K562 (cell line): ENCODE measurements around the gene MAP1LC3B. TPM values are rescaled to one million over a fixed set of nuclear protein-coding genes. Genes with fewer than 3 reads are reported as not detected.

Experiments used
- CCNT2 ChIP-seq: IDR thresholded peaks from 2 replicates; pipeline ENCODE4 v1.6.1; 2011; ENCODE audit warnings: borderline replicate concordance, low read depth, mild to moderate bottlenecking, moderate library complexity, mixed read lengths, low read length; ENCODE audit not compliant: insufficient read length; ENCODE audit errors: extremely low read depth
- E2F3 ChIP-seq: fragments of 250-450 bp; sonication (Bioruptor Pico); IDR thresholded peaks from 2 replicates; pipeline ENCODE4 v1.4.0; 2020; ENCODE audit warnings: mild to moderate bottlenecking
- KAT7 ChIP-seq: sonication (generic); formaldehyde crosslinking; IDR thresholded peaks from 2 replicates; pipeline ENCODE4 v1.8.0; 2022; ENCODE audit warnings: missing genetic modification reagents, mild to moderate bottlenecking, borderline replicate concordance
- KDM4B ChIP-seq, 2 experiments: fragments of 450-650 bp in 1 of 2; sonication (generic) in 1 of 2; IDR thresholded peaks; 2 replicates each; pipeline ENCODE4 v1.6.1; 2016 to 2017; ENCODE audit warnings: borderline replicate concordance in 2 of 2, antibody characterized with exemption in 1 of 2, low read depth in 1 of 2, mild to moderate bottlenecking in 1 of 2
- KLF10 ChIP-seq: fragments of 250-450 bp; sonication (Bioruptor Pico); IDR thresholded peaks from 2 replicates; pipeline ENCODE4 v1.6.1; 2021; ENCODE audit warnings: matching md5 sums
- MAFG ChIP-seq: fragments of 450-650 bp; conservative IDR thresholded peaks from 2 replicates; pipeline ENCODE4 v1.6.1; 2016; ENCODE audit warnings: missing genetic modification characterization, missing compliant biosample characterization
- MCM5 ChIP-seq: fragments of 450-650 bp; IDR thresholded peaks from 2 replicates; pipeline ENCODE4 v1.6.1; 2016; ENCODE audit warnings: low read depth
- MEIS2 ChIP-seq: fragments of 450-650 bp; IDR thresholded peaks from 2 replicates; pipeline ENCODE4 v1.6.1; 2014; ENCODE audit warnings: mild to moderate bottlenecking; ENCODE audit not compliant: partially characterized antibody
- MTA2 ChIP-seq: fragments of 450-650 bp; IDR thresholded peaks from 2 replicates; pipeline ENCODE4 v1.6.1; 2016; ENCODE audit warnings: low read depth
- NEUROD1 ChIP-seq: fragments of 150-350 bp; IDR thresholded peaks from 2 replicates; pipeline ENCODE4 v1.6.1; 2014; ENCODE audit warnings: borderline replicate concordance, low read length, low read depth; ENCODE audit not compliant: partially characterized antibody
- NR2C2 ChIP-seq, 2 experiments: fragments of 200-800 bp in 1 of 2; sonication (Bioruptor generic) in 1 of 2; sonication (generic) in 1 of 2; formaldehyde crosslinking in 1 of 2; IDR thresholded peaks; 2 replicates each; pipeline versions ENCODE4 v1.6.1 to v1.8.0; 2016 to 2022; ENCODE audit warnings: mild to moderate bottlenecking in 1 of 2, missing compliant biosample characterization in 1 of 2, missing genetic modification characterization in 1 of 2, missing genetic modification reagents in 1 of 2
- RBM22 ChIP-seq: fragments of 200-400 bp; formaldehyde crosslinking; IDR thresholded peaks from 2 replicates; pipeline ENCODE4 v1.6.1; 2018; ENCODE audit warnings: low read length, low read depth; ENCODE audit not compliant: poor library complexity, severe bottlenecking
- RFX1 ChIP-seq: fragments of 450-650 bp; IDR thresholded peaks from 2 replicates; pipeline ENCODE4 v1.6.1; 2016; ENCODE audit warnings: mild to moderate bottlenecking, moderate library complexity
- WHSC1 ChIP-seq: IDR thresholded peaks from one replicate; pipeline ENCODE4 v1.6.1; 2012; ENCODE audit warnings: low read length, control low read depth, inconsistent platforms
- ZNF274 ChIP-seq: IDR thresholded peaks from 2 replicates; pipeline ENCODE4 v1.6.1; 2011; ENCODE audit warnings: low read depth, mild to moderate bottlenecking, low read length, moderate library complexity, borderline replicate concordance
- ZNF551 ChIP-seq: fragments of 250-450 bp; sonication (Bioruptor Pico); IDR thresholded peaks from 2 replicates; pipeline ENCODE4 v1.5.0; 2021; ENCODE audit warnings: mild to moderate bottlenecking, moderate library complexity
- polyA plus RNA-seq, 8 experiments: library from polyadenylated mRNA; depleted of rRNA in 4 of 8; stranded (reverse) in 5 of 8; unstranded in 3 of 8; fragments of >200 nt; fragmentation: Nextera tagmentation in 2 of 8; fragmentation: Illumina TruSeq in 1 of 8; extraction: Ambion mirVana in 2 of 8; extraction: Trizol in 1 of 8; gene quantifications; 2 replicates each; pipeline versions ENCODE4 v1.2.1 to v1.2.3, GENCODE V29; 2011 to 2014; ENCODE audit warnings: inconsistent platforms in 1 of 8, missing spikeins in 1 of 8
- total RNA-seq, 7 experiments: library from RNA; depleted of rRNA in 6 of 7; stranded (reverse); fragments of >200 nt in 6 of 7; fragmentation: Illumina TruSeq in 2 of 7; extraction: Trizol in 2 of 7; gene quantifications; 2 replicates each; pipeline versions ENCODE4 v1.2.1 to v1.2.3, GENCODE V29; 2011 to 2021; ENCODE audit warnings: low replicate concordance in 1 of 7
- TF ChIP-seq, protein P1 (sequence below), 2 experiments: fragments of 450-650 bp in 1 of 2; sonication (generic) in 1 of 2; formaldehyde crosslinking; conservative IDR thresholded peaks; 2 replicates each; pipeline versions ENCODE4 v1.4.0 to v1.8.1; 2020 to 2022; ENCODE audit warnings: mild to moderate bottlenecking in 1 of 2, missing genetic modification reagents in 1 of 2
- TF ChIP-seq, protein P2 (sequence below): fragments of 450-650 bp; IDR thresholded peaks from 2 replicates; pipeline ENCODE4 v1.6.1; 2016; ENCODE audit warnings: borderline replicate concordance

MAP1LC3B gene
- total and polyA plus RNA-seq, 9 of the 15 experiments (the other 6 are each of a cell fraction or from before 2014, with no cell fraction given), result 16.0 to 81.5 (median 36.7) TPM

DNA sequence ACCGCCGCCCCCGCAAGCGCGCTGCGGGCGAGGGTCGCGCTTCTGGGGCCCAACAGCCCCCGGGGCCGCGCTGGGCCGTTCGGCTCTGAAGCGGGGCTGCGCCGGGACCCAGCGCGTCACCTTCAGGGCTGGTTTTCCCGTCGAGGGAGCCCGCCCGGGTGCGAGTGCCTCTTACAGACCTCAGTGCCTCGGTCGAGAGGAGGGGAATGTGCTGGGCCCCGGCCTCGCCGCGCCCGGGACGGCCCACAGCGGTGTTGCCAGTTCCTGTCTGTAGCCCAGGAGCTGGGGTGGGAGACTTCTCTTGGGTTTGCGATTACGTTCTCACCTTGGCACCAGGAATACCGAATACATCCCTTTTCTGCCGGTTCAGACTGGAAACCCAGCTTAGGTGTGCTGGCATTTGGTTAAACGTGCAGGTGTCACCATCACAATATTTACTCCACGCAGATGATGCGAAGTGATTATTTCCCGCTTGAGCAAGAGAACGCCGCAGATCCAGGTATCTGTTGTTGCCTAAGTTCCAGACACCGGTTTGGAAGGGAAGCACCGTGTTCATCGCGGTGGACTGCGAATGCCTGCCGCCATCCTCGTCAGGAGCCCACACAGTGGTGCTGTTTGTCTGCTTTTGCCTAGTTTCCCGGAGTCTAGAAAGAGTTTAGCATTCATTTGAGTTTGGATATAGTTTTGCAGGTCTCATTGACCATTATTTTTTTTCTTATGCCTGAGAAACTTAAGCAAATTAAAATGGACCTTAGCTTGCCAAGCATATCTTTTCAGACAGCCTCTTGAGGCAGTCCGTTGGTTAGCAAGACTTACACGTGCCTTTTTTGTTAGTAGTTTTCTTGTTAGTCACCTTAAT lies 914 bp downstream of the MAP1LC3B start (continued):
- TF ChIP-seq, protein P1, sequence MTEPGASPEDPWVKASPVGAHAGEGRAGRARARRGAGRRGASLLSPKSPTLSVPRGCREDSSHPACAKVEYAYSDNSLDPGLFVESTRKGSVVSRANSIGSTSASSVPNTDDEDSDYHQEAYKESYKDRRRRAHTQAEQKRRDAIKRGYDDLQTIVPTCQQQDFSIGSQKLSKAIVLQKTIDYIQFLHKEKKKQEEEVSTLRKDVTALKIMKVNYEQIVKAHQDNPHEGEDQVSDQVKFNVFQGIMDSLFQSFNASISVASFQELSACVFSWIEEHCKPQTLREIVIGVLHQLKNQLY (CRISPR knock-in tag; conservative IDR thresholded peaks at IDR 0.05), result no peak
- TF ChIP-seq CCNT2 (peak; percentile 86), NR2C2 (CRISPR knock-in tag; IDR thresholded peaks at IDR 0.05) (no peak), NR2C2 (tag; IDR thresholded peaks at IDR 0.05) (no peak), MAFG (tag) (no peak), RFX1 (no peak), MEIS2 (no peak), RBM22 (peak; percentile 55), NEUROD1 (no peak), ZNF274 (no peak), MTA2 (no peak), KAT7 (CRISPR knock-in tag) (peak; percentile 5; the same call in 1 of the 2 replicates), KLF10 (CRISPR knock-in tag) (no peak), KDM4B (IDR thresholded peaks at IDR 0.05; ENCODE audit: borderline replicate concordance in 2 of 2, low read depth in 1 of 2) (no peak), ZNF551 (CRISPR knock-in tag) (no peak), E2F3 (CRISPR knock-in tag) (no peak), MCM5 (no peak), WHSC1 (no peak)
- TF ChIP-seq, protein P2, sequence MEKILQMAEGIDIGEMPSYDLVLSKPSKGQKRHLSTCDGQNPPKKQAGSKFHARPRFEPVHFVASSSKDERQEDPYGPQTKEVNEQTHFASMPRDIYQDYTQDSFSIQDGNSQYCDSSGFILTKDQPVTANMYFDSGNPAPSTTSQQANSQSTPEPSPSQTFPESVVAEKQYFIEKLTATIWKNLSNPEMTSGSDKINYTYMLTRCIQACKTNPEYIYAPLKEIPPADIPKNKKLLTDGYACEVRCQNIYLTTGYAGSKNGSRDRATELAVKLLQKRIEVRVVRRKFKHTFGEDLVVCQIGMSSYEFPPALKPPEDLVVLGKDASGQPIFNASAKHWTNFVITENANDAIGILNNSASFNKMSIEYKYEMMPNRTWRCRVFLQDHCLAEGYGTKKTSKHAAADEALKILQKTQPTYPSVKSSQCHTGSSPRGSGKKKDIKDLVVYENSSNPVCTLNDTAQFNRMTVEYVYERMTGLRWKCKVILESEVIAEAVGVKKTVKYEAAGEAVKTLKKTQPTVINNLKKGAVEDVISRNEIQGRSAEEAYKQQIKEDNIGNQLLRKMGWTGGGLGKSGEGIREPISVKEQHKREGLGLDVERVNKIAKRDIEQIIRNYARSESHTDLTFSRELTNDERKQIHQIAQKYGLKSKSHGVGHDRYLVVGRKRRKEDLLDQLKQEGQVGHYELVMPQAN, result peak; percentile 44; the same call in 1 of the 2 replicates
